K562 (cell line): ENCODE data around the gene FGFR4. TPM values are rescaled to one million over a fixed set of nuclear protein-coding genes. Genes with fewer than 3 reads are reported as not detected.
A peak's percentile ranks its signal among the peaks of the same experiment; 100 is the strongest.

Experiments used
- ATAC-seq: fragments of 200-7000 bp; cut with Tn5 transposase; 3 replicates; pipeline ENCODE4 v1.9.1; 2020; ENCODE audit warnings: moderate library complexity
- BruUV-seq: library from RNA; stranded (reverse); fragments of 400-500 nt; replicated peaks from 2 replicates; lab custom pipeline; 2021; lab: Mats Ljungman, UMichigan
- CTCF ChIA-PET: fragments of 300-600 bp; formaldehyde crosslinking; extraction: SDS; loops from one replicate; lab custom pipeline; 2021; ENCODE audit warnings: low intra/inter-chr PET ratio; lab: Yijun Ruan, JAX
- POLR2A ChIA-PET: fragments of 300-600, 350-650 bp; sonication (Branson Sonifier 250); formaldehyde crosslinking; extraction: SDS; loops from one replicate; lab custom pipeline; 2021; ENCODE audit warnings: antibody characterized with exemption, inconsistent platforms; lab: Yijun Ruan, JAX
- DNase-seq, 4 experiments: peaks; one replicate each; pipeline versions ENCODE4 v3.0.0 to v3.0.0-alpha.2; 2011 to 2018; ENCODE audit warnings: low spot score in 3 of 4, mixed read lengths in 3 of 4; ENCODE audit errors: extremely low read depth in 1 of 4
- FAIRE-seq: peaks from 2 replicates; lab custom pipeline; 2011; peaks lifted over from hg19 to GRCh38; lab: Jason Lieb, UNC
- H2AFZ ChIP-seq: 2 replicates; pipeline ENCODE4 v1.6.0; 2011; ENCODE audit warnings: low read depth, low read length, control low read depth, inconsistent platforms
- H3K27ac ChIP-seq: fragments of 200-600 bp; 3 replicates; pipeline ENCODE4 v1.8.0; 2011; ENCODE audit warnings: low read depth, mild to moderate bottlenecking, control low read depth, inconsistent platforms, low read length, moderate library complexity, mixed read lengths; ENCODE audit errors: extremely low read depth
- H3K27me3 ChIP-seq, 2 experiments: fragments of 300-600 bp in 1 of 2; 2 replicates in 1 of 2; 3 replicates in 1 of 2; pipeline versions ENCODE4 v1.6.0 to v1.8.0; 2011; ENCODE audit warnings: inconsistent platforms in 2 of 2, low read length in 2 of 2, mild to moderate bottlenecking in 1 of 2, mixed read lengths in 1 of 2, moderate library complexity in 1 of 2; ENCODE audit not compliant: control insufficient read depth in 2 of 2, insufficient read depth in 2 of 2
- H3K36me3 ChIP-seq: fragments of 300-600 bp; 3 replicates; pipeline ENCODE4 v1.8.0; 2011; ENCODE audit warnings: mild to moderate bottlenecking, low read length, inconsistent platforms; ENCODE audit not compliant: control insufficient read depth, insufficient read depth
- H3K4me1 ChIP-seq, 2 experiments: fragments of 200-600 bp in 1 of 2; replicated peaks in 1 of 2; 2 replicates in 1 of 2; 3 replicates in 1 of 2; pipeline versions ENCODE4 v1.5.1 to v1.8.0; 2011; ENCODE audit warnings: inconsistent platforms in 2 of 2, low read length in 2 of 2, mild to moderate bottlenecking in 1 of 2, mixed read lengths in 1 of 2, moderate library complexity in 1 of 2; ENCODE audit not compliant: control insufficient read depth in 2 of 2, insufficient read depth in 2 of 2
- H3K4me2 ChIP-seq: 2 replicates; pipeline ENCODE4 v1.6.1; 2011; ENCODE audit warnings: low read length, control low read depth, inconsistent platforms, mixed read lengths; ENCODE audit not compliant: insufficient read depth
- H3K4me3 ChIP-seq: fragments of 200-600 bp; sonication (generic), shearing (Covaris generic); 2 replicates; pipeline ENCODE4 v1.5.1; 2016; ENCODE audit warnings: control low read depth, inconsistent platforms
- H3K79me2 ChIP-seq: fragments of 200-600 bp; 3 replicates; pipeline ENCODE4 v1.8.0; 2011; ENCODE audit warnings: low read length, inconsistent platforms; ENCODE audit not compliant: control insufficient read depth, insufficient read depth
- H3K9ac ChIP-seq, 2 experiments: 2 replicates each; pipeline versions ENCODE4 v1.6.0 to v1.6.1; 2011; ENCODE audit warnings: low read depth in 2 of 2, low read length in 2 of 2, control low read depth in 1 of 2, inconsistent platforms in 1 of 2, mild to moderate bottlenecking in 1 of 2, mixed read lengths in 1 of 2; ENCODE audit not compliant: insufficient read depth in 1 of 2
- H3K9me1 ChIP-seq: one replicate; pipeline ENCODE4 v1.6.0; 2011; ENCODE audit warnings: inconsistent platforms, mild to moderate bottlenecking, low read length, moderate library complexity; ENCODE audit not compliant: control insufficient read depth, insufficient read depth
- H3K9me3 ChIP-seq: replicated peaks from 2 replicates; pipeline ENCODE4 v1.5.1; 2011; ENCODE audit warnings: low read depth, low read length, inconsistent platforms; ENCODE audit not compliant: control insufficient read depth, insufficient read depth
- H4K20me1 ChIP-seq: replicated peaks from 2 replicates; pipeline ENCODE4 v1.6.1; 2011; ENCODE audit warnings: low read length, inconsistent platforms, mixed read lengths; ENCODE audit not compliant: control insufficient read depth, insufficient read depth
- ADNP ChIP-seq: fragments of 200-800 bp; sonication (Bioruptor generic); IDR thresholded peaks from 2 replicates; pipeline ENCODE4 v1.6.1; 2016; ENCODE audit warnings: missing genetic modification characterization, missing compliant biosample characterization
- BCOR ChIP-seq: fragments of 450-650 bp; IDR thresholded peaks from 2 replicates; pipeline ENCODE4 v1.6.1; 2016
- BRD9 ChIP-seq: fragments of 450-650 bp; IDR thresholded peaks from 2 replicates; pipeline ENCODE4 v1.6.1; 2018; ENCODE audit warnings: low read depth; ENCODE audit not compliant: partially characterized antibody
- CHD4 ChIP-seq: fragments of 200-600 bp; sonication (generic); IDR thresholded peaks from 3 replicates; pipeline ENCODE4 v1.6.1; 2012; ENCODE audit warnings: low read depth, mild to moderate bottlenecking, mixed read lengths, low read length, inconsistent platforms; ENCODE audit not compliant: insufficient read depth, insufficient replicate concordance, poor library complexity, severe bottlenecking
- ESRRA ChIP-seq: fragments of 450-650 bp; IDR thresholded peaks from 2 replicates; pipeline ENCODE4 v1.6.1; 2014; ENCODE audit warnings: low read depth, mild to moderate bottlenecking, moderate library complexity, borderline replicate concordance
- GATAD2A ChIP-seq: fragments of 450-650 bp; IDR thresholded peaks from 2 replicates; pipeline ENCODE4 v1.6.1; 2017
- HDAC2 ChIP-seq: fragments of 450-650 bp; IDR thresholded peaks from 2 replicates; pipeline ENCODE4 v1.6.1; 2016; ENCODE audit warnings: mild to moderate bottlenecking
- HIVEP1 ChIP-seq: fragments of 250-450 bp; sonication (Bioruptor Pico); IDR thresholded peaks from 2 replicates; pipeline ENCODE4 v1.4.0; 2020; ENCODE audit warnings: mild to moderate bottlenecking
- HNRNPLL ChIP-seq: fragments of 200-400 bp; formaldehyde crosslinking; IDR thresholded peaks from 2 replicates; pipeline ENCODE4 v1.6.1; 2017; ENCODE audit warnings: low read length, low read depth, mild to moderate bottlenecking; ENCODE audit not compliant: poor library complexity, severe bottlenecking
- KDM1A ChIP-seq, 2 experiments: fragments of 450-650 bp; IDR thresholded peaks; 2 replicates each; pipeline ENCODE4 v1.6.1; 2016; ENCODE audit warnings: mild to moderate bottlenecking in 2 of 2
- NELFE ChIP-seq: IDR thresholded peaks from 2 replicates; pipeline ENCODE4 v1.6.1; 2011; ENCODE audit warnings: mild to moderate bottlenecking; ENCODE audit not compliant: insufficient read depth, insufficient read length
- RAD21 ChIP-seq, 2 experiments: fragments of 250-450 bp in 1 of 2; fragments of 450-650 bp in 1 of 2; sonication (Bioruptor Pico) in 1 of 2; formaldehyde crosslinking in 1 of 2; IDR thresholded peaks in 1 of 2; conservative IDR thresholded peaks in 1 of 2; 2 replicates each; pipeline versions ENCODE4 v1.4.0 to v1.8.0; 2020 to 2022; ENCODE audit warnings: mild to moderate bottlenecking in 2 of 2, moderate library complexity in 1 of 2
- RBM25 ChIP-seq: fragments of 200-400 bp; formaldehyde crosslinking; IDR thresholded peaks from 2 replicates; pipeline ENCODE4 v1.6.1; 2018; ENCODE audit warnings: low read length, low read depth, moderate library complexity; ENCODE audit not compliant: severe bottlenecking
- RCOR1 ChIP-seq, 2 experiments: IDR thresholded peaks; 2 replicates each; pipeline ENCODE4 v1.6.1; 2012; ENCODE audit warnings: low read depth in 2 of 2, low read length in 2 of 2, borderline replicate concordance in 1 of 2, improper control_type of control experiment in 1 of 2
- TOE1 ChIP-seq, 2 experiments: fragments of 450-650 bp in 1 of 2; sonication (generic) in 1 of 2; formaldehyde crosslinking in 1 of 2; IDR thresholded peaks; 2 replicates each; pipeline versions ENCODE4 v1.7.1 to v1.8.0; 2016 to 2022; ENCODE audit warnings: borderline replicate concordance in 2 of 2, mild to moderate bottlenecking in 2 of 2, antibody characterized with exemption in 1 of 2, inconsistent platforms in 1 of 2, low read depth in 1 of 2, missing genetic modification reagents in 1 of 2, moderate library complexity in 1 of 2
- ZNF212 ChIP-seq: fragments of 450-650 bp; formaldehyde crosslinking; IDR thresholded peaks from 2 replicates; pipeline ENCODE4 v1.4.0; 2020; ENCODE audit warnings: mild to moderate bottlenecking
- ZNF431 ChIP-seq: sonication (generic); formaldehyde crosslinking; IDR thresholded peaks from 2 replicates; pipeline ENCODE4 v1.8.0; 2022; ENCODE audit warnings: mild to moderate bottlenecking, missing genetic modification reagents
- ZNF644 ChIP-seq: fragments of 200-800 bp; sonication (Bioruptor generic); IDR thresholded peaks from 2 replicates; pipeline ENCODE4 v1.6.1; 2016; ENCODE audit warnings: low read depth, missing genetic modification characterization, missing compliant biosample characterization
- WGBS: fragments of 100-300 bp; shearing (Covaris generic); methylation state at CpG from one replicate; pipeline ENCODE4 v1.1.6; 2016; ENCODE audit warnings: low coverage, mixed read lengths; ENCODE audit not compliant: insufficient coverage; ENCODE audit errors: missing lambda C conversion rate; 5-methylcytosine and 5-hydroxymethylcytosine counted together
- in situ Hi-C: fragments of 300-500 bp; cut with MboI; formaldehyde crosslinking; loops from 4 replicates; pipeline ENCODE4 v1.15.0; 2018; ENCODE audit warnings: inconsistent platforms, mixed read lengths
- intact Hi-C: fragments of 100-400 bp; cut with micrococcal nuclease; formaldehyde crosslinking; loops from 2 replicates; pipeline ENCODE4 v1.14.2; 2022
- polyA plus RNA-seq, 8 experiments: library from polyadenylated mRNA; depleted of rRNA in 4 of 8; stranded (reverse) in 5 of 8; unstranded in 3 of 8; fragments of >200 nt; fragmentation: Nextera tagmentation in 2 of 8; fragmentation: Illumina TruSeq in 1 of 8; extraction: Ambion mirVana in 2 of 8; extraction: Trizol in 1 of 8; gene quantifications; 2 replicates each; pipeline versions ENCODE4 v1.2.1 to v1.2.3, GENCODE V29; 2011 to 2014; ENCODE audit warnings: inconsistent platforms in 1 of 8, missing spikeins in 1 of 8
- total RNA-seq, 7 experiments: library from RNA; depleted of rRNA in 6 of 7; stranded (reverse); fragments of >200 nt in 6 of 7; fragmentation: Illumina TruSeq in 2 of 7; extraction: Trizol in 2 of 7; gene quantifications; 2 replicates each; pipeline versions ENCODE4 v1.2.1 to v1.2.3, GENCODE V29; 2011 to 2021; ENCODE audit warnings: low replicate concordance in 1 of 7
- TF ChIP-seq, protein P1 (sequence below): fragments of 450-650 bp; formaldehyde crosslinking; IDR thresholded peaks from 2 replicates; pipeline ENCODE4 v1.4.0; 2020; ENCODE audit warnings: mild to moderate bottlenecking, moderate library complexity
- TF ChIP-seq, protein P2 (sequence below): fragments of 150-350 bp; conservative IDR thresholded peaks from 2 replicates; pipeline ENCODE4 v1.6.1; 2014; ENCODE audit warnings: low read length

FGFR4 gene
- total and polyA plus RNA-seq, 9 of the 15 experiments (the other 6 are each of a cell fraction or from before 2014, with no cell fraction given): 0.76 to 35.4 (median 7.5) TPM

DNA sequence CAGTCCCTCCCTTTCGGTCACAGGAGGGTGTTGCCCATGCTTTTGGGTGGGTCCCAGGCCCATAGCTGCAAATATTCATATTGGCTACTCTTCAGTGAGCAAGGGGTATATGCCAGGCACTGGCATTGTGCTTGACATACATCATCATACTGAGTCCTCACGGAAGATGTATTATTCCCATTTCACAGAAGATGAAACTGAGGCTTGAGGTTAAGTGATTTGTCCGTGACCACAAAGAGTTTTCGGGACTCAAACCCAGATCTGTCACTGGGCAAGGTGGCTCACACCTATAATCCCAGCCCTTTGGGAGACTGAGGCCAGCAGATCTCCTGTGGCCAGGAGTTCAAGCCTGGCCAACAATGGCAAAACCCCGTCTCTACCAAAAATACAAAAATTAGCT, 6.5 kb upstream of the FGFR4 start:
- Histone ChIP-seq H3K4me2 (no peak overlapping the region), H3K27me3 (no peaks in the 10 kb centered on the region), H3K9me3 (no peaks in the 10 kb centered on the region), H3K9me1 (no peaks in the 10 kb centered on the region), H3K4me1 (peaks cover 4 to 8% of the 10 kb centered on the region in 2 experiments; a peak in 4 of 5 replicates), H4K20me1 (no peaks in the 10 kb centered on the region), H2AFZ (no peak overlapping the region), H3K79me2 (no peaks in the 10 kb centered on the region), H3K4me3 (no peak overlapping the region), H3K9ac (no peak overlapping the region), H3K27ac (no peak overlapping the region), H3K36me3 (no peaks in the 10 kb centered on the region)
- DNase-seq (no peak), FAIRE-seq (no peak), ATAC-seq (no peak)
- ChIA-PET CTCF (no interaction called here), POLR2A (interaction anchor here (0.9 kb wide), 1 partner anchor 371 kb away, joined by 3 read pairs; no protein-coding TSS in a partner anchor)
- no TSS peak for BruUV-seq
- intact Hi-C loops: no loop called here
- in situ Hi-C loops: no loop called here
- 51% methylated on average over 5 of the region's 5 CpGs for WGBS
- no peak for TF ChIP-seq ZNF431 (CRISPR knock-in tag)
- TF ChIP-seq ZNF212 (CRISPR knock-in tag): no peak
- TF ChIP-seq CHD4: peak; percentile 40
- TF ChIP-seq, protein P1, sequence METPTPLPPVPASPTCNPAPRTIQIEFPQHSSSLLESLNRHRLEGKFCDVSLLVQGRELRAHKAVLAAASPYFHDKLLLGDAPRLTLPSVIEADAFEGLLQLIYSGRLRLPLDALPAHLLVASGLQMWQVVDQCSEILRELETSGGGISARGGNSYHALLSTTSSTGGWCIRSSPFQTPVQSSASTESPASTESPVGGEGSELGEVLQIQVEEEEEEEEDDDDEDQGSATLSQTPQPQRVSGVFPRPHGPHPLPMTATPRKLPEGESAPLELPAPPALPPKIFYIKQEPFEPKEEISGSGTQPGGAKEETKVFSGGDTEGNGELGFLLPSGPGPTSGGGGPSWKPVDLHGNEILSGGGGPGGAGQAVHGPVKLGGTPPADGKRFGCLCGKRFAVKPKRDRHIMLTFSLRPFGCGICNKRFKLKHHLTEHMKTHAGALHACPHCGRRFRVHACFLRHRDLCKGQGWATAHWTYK (CRISPR knock-in tag): no peak
- TF ChIP-seq BRD9: no peak
- peak; percentile 64; the same call in 1 of the 2 replicates for TF ChIP-seq ADNP (tag)
- TF ChIP-seq TOE1 (IDR thresholded peaks at IDR 0.05; ENCODE audit: borderline replicate concordance): no peak
- TF ChIP-seq TOE1 (CRISPR knock-in tag; IDR thresholded peaks at IDR 0.05; ENCODE audit: borderline replicate concordance, low read depth): no peak
- TF ChIP-seq KDM1A (IDR thresholded peaks at IDR 0.05): peak; percentile 18 to 71; a peak in 2 of 4 replicates
- TF ChIP-seq RCOR1 (IDR thresholded peaks at IDR 0.05; ENCODE audit: borderline replicate concordance in 1 of 2, low read depth in 2 of 2, low read length in 2 of 2): peak in 1 of 2 experiments; percentile 29; a peak in 1 of 4 replicates
- TF ChIP-seq RBM25: peak; percentile 80
- no peak for TF ChIP-seq HNRNPLL
- TF ChIP-seq ESRRA: peak; percentile 73
- TF ChIP-seq, protein P2, sequence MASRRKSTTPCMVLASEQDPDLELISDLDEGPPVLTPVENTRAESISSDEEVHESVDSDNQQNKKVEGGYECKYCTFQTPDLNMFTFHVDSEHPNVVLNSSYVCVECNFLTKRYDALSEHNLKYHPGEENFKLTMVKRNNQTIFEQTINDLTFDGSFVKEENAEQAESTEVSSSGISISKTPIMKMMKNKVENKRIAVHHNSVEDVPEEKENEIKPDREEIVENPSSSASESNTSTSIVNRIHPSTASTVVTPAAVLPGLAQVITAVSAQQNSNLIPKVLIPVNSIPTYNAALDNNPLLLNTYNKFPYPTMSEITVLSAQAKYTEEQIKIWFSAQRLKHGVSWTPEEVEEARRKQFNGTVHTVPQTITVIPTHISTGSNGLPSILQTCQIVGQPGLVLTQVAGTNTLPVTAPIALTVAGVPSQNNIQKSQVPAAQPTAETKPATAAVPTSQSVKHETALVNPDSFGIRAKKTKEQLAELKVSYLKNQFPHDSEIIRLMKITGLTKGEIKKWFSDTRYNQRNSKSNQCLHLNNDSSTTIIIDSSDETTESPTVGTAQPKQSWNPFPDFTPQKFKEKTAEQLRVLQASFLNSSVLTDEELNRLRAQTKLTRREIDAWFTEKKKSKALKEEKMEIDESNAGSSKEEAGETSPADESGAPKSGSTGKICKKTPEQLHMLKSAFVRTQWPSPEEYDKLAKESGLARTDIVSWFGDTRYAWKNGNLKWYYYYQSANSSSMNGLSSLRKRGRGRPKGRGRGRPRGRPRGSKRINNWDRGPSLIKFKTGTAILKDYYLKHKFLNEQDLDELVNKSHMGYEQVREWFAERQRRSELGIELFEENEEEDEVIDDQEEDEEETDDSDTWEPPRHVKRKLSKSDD: no peak
- TF ChIP-seq HDAC2: 0 out of 2 replicates have a peak, but pooled peaks have one; percentile 45
- no peak for TF ChIP-seq ZNF644 (tag)
- TF ChIP-seq GATAD2A: no peak
- no peak for TF ChIP-seq NELFE
- TF ChIP-seq RAD21 (CRISPR knock-in tag; conservative IDR thresholded peaks at IDR 0.05 in 1 of 2, IDR thresholded peaks at IDR 0.05 in 1 of 2): no peak
- TF ChIP-seq BCOR: peak; percentile 77
- TF ChIP-seq HIVEP1 (CRISPR knock-in tag): no peak
